Endothelial cell of umbilical vein (primary cell): ENCODE data around the gene CFAP61.

Source experiments
- CTCF ChIP-seq, 2 donors: IDR thresholded peaks; 1 replicate in 1 of 2; 2 replicates in 1 of 2; pipeline ENCODE4 v1.5.1; 2011; ENCODE audit warnings: low read length in 2 of 2, mild to moderate bottlenecking in 2 of 2, moderate library complexity in 2 of 2, control low read depth in 1 of 2, inconsistent platforms in 1 of 2, low read depth in 1 of 2; ENCODE audit not compliant: insufficient read depth in 1 of 2; ENCODE audit errors: extremely low read depth in 1 of 2
- POLR2A ChIP-seq: IDR thresholded peaks from 2 replicates; pipeline ENCODE4 v1.6.1; 2012; ENCODE audit warnings: low read depth, mild to moderate bottlenecking, control low read depth, low read length

GRCh38 chr20:20343932-20344331 lies 291.6 kb downstream of the CFAP61 start:
- TF ChIP-seq POLR2A (no peak), CTCF (IDR thresholded peaks at IDR 0.05; ENCODE audit: extremely low read depth in 1 of 2, insufficient read depth in 1 of 2, low read depth in 1 of 2, low read length in 2 of 2) (no peak)
